ENCODE data around the gene MEIOB.
"Not testable (repeated sequence)": the region's sequence is repeated elsewhere in the genome, so short reads cannot be mapped to it uniquely, and the experiment has no call there.

MEIOB gene

GRCh38 chr16:1907226-1907860 lies 35.4 kb upstream of the MEIOB start:
- no peak for DNase-seq

GRCh38 chr16:1906846-1907165 lies 34.8 kb upstream of the MEIOB start:
- DNase-seq = no peak

- DNase-seq = no peak
These were observed 34.3 kb upstream of the MEIOB start for GRCh38 chr16:1906055-1906845.

- DNase-seq = no peak
These were observed 32.2 kb upstream of the MEIOB start for GRCh38 chr16:1903845-1904840.

GRCh38 chr16:1903220-1903574 lies 31.2 kb upstream of the MEIOB start:
- no peak for DNase-seq

GRCh38 chr16:1902547-1903219 lies 30.7 kb upstream of the MEIOB start:
- no peak for DNase-seq

- DNase-seq = no peak
These were observed 28.4 kb upstream of the MEIOB start for GRCh38 chr16:1900452-1900774.

GRCh38 chr16:1899641-1900451 lies 27.9 kb upstream of the MEIOB start:
- no peak for DNase-seq

GRCh38 chr16:1897692-1898091 lies 25.7 kb upstream of the MEIOB start:
- DNase-seq = not testable (repeated sequence)

GRCh38 chr16:1895949-1896675 lies 24.1 kb upstream of the MEIOB start:
- no peak for DNase-seq

- DNase-seq = no peak
These were observed 23.1 kb upstream of the MEIOB start for GRCh38 chr16:1895068-1895467.

GRCh38 chr16:1890708-1891050 lies 18.7 kb upstream of the MEIOB start:
- DNase-seq = no peak

GRCh38 chr16:1890024-1890707 lies 18.2 kb upstream of the MEIOB start:
- DNase-seq = no peak

- no peak for DNase-seq
These were observed 15.9 kb upstream of the MEIOB start for GRCh38 chr16:1887711-1888354.

- no peak for DNase-seq
These were observed 12.9 kb upstream of the MEIOB start for GRCh38 chr16:1884889-1885288.

- DNase-seq = peak in 1 of 2 donors; percentile 2
These were observed 12.3 kb upstream of the MEIOB start for GRCh38 chr16:1884155-1884760.

- not testable (repeated sequence) for DNase-seq
These were observed 9.2 kb upstream of the MEIOB start for GRCh38 chr16:1881172-1881571.

GRCh38 chr16:1879477-1879876 lies 7.5 kb upstream of the MEIOB start:
- no peak for DNase-seq

GRCh38 chr16:1878256-1878655 lies 6.3 kb upstream of the MEIOB start:
- no peak for DNase-seq

- no peak for DNase-seq
These were observed 5.8 kb upstream of the MEIOB start for GRCh38 chr16:1877804-1878203.

All from CD4-positive, alpha-beta T cell treated with Interferon alpha-2 for 1 hour (primary cell).